Astrocyte of the cerebellum (primary cell): ENCODE results near the gene ZBED1.

Experiments
- DNase-seq: peaks from one replicate; pipeline ENCODE4 v3.0.0-alpha.2; 2011; ENCODE audit warnings: low read depth
- H3K4me3 ChIP-seq: 2 replicates; pipeline ENCODE4 v1.5.1; 2011; ENCODE audit warnings: mild to moderate bottlenecking, low read depth, low read length, moderate library complexity
- CTCF ChIP-seq: IDR thresholded peaks from 2 replicates; pipeline ENCODE4 v1.5.1; 2012; ENCODE audit warnings: low read length, low read depth, moderate library complexity, mild to moderate bottlenecking; ENCODE audit errors: missing control alignments
- in situ Hi-C: cut with HindIII; loops from 2 replicates; pipeline ENCODE4 v1.10.0; 2017; ENCODE audit warnings: low sequenced_read_pairs

Gene ZBED1

GRCh38 chrX:2542826-2543521 lies 42.2 kb upstream of the ZBED1 start:
- in situ Hi-C loops: no loop called here
- no peak overlapping the region for H3K4me3 ChIP-seq
- no peak for TF ChIP-seq CTCF
- no peak for DNase-seq

GRCh38 chrX:2541603-2542002 lies 40.8 kb upstream of the ZBED1 start:
- no peak overlapping the region for H3K4me3 ChIP-seq
- no peak for DNase-seq
- TF ChIP-seq CTCF: no peak
- in situ Hi-C loops: no loop called here

GRCh38 chrX:2540426-2540947 lies 39.7 kb upstream of the ZBED1 start:
- in situ Hi-C loops: no loop called here

GRCh38 chrX:2539586-2539985 lies 38.8 kb upstream of the ZBED1 start:
- TF ChIP-seq CTCF: no peak
- DNase-seq: no peak
- no peak overlapping the region for H3K4me3 ChIP-seq
- in situ Hi-C loops: no loop called here

More at GRCh38 chrX:2540426-2540947, 39.7 kb upstream of the ZBED1 start:
- no peak for TF ChIP-seq CTCF
- DNase-seq: no peak
- no peak overlapping the region for H3K4me3 ChIP-seq

GRCh38 chrX:2538031-2538757 lies 37.4 kb upstream of the ZBED1 start:
- no peak for DNase-seq
- in situ Hi-C loops: no loop called here
- no peak for TF ChIP-seq CTCF
- H3K4me3 ChIP-seq: no peak overlapping the region

- no peak for TF ChIP-seq CTCF
- DNase-seq: no peak
- in situ Hi-C loops: no loop called here
- no peak overlapping the region for H3K4me3 ChIP-seq
Measured at GRCh38 chrX:2536974-2537373, 36.2 kb upstream of the ZBED1 start.
